HG02571 (cell line): ENCODE measurements around the gene TMEM203.

Experiments used
- ATAC-seq: cut with Tn5 transposase; IDR thresholded peaks from one replicate; pipeline ENCODE4 v1.9.1; 2021; ENCODE audit warnings: mild to moderate bottlenecking, moderate library complexity; ENCODE audit not compliant: unreplicated experiment

TMEM203 gene

GRCh38 chr9:137230705-137231371 lies 25.4 kb upstream of the TMEM203 start, which contains the start of gene SLC34A3:
SLC34A3 (plus strand) TSS chr9:137230901; CDS start chr9:137231703, 802 bp downstream.
- ATAC-seq, result no peak

GRCh38 chr9:137229903-137230704 lies 24.7 kb upstream of the TMEM203 start:
- ATAC-seq, result no peak

DNA sequence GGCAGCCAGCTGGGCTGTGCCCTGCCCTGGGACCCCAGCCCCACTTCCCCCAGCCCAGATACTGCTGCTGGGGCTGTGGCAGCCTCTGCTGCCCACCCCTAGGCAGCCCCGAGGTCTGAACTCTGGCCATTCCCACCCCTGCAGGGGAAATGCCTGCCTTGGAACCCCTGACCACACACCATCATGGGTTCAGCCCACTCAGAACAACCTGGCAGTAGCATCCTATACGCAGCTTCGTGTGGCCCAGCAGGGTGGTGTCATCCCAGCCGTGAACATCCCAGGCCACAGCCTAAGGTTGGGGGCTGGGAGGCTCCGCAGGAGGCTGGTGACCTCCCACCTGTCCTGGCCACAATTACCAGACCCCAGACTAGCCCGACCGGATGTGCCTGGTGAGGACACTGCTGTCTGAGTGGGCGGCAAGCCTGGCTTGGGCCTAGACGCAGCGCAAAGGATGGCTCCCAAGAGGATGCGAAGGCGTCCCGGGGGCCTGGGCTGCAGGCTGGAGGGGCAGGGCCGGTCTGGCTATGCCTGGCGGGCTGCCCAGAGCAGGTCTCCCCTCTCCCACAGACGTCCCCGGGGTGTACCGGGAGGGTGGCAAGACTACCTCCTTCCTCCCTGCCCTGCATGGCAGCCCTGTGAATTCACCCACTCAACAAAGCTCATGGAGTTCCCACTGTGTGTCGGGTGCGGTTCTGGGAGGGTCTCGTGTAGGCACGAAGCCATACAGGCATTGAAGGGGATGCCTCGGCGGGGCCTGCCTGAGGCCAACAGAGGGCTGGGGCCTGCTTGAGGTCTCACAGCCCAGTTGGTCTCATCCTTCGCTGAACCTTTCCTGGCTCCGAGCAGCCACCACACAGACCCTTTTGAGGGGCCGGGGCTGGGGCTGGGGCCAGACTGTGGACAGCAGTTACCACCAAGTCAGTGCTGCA lies 23.8 kb upstream of the TMEM203 start:
- ATAC-seq, result no peak

DNA sequence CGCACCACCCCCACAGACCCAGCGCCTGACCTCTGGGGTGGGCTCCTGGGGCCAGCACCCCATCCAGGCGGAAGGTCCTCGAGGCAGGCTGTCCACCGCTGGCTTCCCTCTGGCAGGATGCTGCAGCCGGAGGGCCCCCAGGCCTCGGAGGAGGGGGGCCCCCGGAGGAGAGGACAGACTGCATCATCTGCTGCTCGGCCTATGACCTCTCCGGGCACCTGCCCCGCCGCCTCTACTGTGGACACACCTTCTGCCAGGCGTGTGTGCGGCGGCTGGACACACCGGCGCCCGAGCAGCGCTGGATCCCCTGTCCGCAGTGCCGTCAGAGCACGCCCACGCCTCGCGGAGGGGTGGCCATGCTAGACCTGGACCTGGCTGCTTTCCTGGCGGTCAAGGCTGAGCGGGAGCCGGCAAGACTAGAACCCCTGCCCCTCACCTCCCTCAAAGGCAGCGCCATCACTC lies 23.1 kb upstream of the TMEM203 start:
- ATAC-seq, result no peak

DNA sequence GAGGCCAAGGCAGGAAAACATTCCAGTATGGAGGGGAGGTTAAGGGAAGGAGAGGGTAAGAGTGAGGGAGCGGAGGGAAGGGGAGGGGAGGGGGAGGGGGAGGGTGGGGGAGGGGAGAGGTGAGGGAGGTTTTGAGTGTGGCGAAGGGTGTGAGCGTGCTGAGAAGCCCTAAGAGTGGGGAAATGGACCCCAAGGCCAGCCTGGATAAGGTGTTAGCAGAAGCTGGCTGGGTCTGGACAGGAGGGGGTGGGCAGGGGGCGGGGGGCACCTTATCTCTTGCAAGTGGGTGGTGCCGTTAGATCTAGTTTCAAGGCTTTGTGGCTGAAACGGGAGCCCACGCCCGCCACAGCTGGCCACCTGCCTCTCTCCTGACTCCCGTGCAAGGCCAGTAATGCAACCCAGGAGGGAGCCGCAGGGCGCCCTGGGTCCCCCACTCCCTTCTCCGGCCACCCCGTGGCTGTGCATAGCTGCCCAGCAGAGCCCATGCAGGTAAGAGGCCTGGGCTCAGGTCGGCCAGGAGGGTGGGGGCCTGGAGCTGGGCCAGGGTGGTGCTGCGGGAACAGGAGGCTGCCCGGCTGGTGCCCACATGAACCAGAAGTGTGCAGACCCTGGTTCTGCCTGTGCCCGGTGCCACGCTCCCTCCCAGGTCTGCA lies 22.5 kb upstream of the TMEM203 start:
- ATAC-seq, result no peak

DNA sequence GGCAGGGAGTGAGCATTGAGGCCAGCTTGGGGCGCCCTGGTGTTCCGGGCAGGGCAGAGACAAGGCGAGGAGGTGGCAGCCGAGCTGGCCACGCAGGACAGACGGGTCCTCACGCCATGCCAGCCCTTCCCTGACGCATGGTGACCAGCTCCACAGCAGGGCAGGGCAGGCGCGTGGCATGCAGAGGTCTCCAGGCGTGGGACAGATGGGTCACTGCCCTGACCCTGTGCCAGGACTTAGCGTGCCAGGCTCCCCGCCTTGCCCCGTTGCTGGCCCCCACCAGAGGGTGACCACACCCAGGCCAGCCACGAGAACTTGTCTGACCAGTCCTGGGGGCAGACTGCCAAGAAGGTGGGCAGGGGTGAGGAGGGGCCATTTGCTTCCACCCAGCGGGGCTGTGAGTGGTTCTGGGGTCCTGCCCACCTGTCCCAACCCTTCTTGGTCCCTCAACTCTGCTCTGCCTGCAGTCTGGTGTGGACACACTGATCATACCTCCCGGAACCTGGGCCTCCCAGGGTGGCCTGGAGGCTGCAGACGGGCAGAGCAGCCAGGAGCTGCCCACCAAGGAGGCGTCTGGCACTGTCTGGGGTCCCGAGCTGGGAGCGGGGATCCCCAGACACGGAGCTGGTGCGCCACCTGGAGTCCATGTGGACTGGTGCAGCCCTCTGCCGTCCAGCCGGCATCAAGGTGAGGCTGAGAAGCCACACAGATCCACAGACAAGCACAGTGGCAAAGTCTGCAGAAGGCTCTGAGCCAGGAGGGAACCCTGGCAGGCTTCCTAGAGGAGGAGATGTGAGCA lies 21.8 kb upstream of the TMEM203 start, which contains the start of gene RNF224:
Gene RNF224, plus strand, starts transcription at position 449 of the 799 bp plus-strand sequence. CDS start 834 bp downstream, outside the sequence.
- ATAC-seq, result no peak

- ATAC-seq, result no peak
Observed at GRCh38 chr9:137226338-137227053, 21.0 kb upstream of the TMEM203 start.

DNA sequence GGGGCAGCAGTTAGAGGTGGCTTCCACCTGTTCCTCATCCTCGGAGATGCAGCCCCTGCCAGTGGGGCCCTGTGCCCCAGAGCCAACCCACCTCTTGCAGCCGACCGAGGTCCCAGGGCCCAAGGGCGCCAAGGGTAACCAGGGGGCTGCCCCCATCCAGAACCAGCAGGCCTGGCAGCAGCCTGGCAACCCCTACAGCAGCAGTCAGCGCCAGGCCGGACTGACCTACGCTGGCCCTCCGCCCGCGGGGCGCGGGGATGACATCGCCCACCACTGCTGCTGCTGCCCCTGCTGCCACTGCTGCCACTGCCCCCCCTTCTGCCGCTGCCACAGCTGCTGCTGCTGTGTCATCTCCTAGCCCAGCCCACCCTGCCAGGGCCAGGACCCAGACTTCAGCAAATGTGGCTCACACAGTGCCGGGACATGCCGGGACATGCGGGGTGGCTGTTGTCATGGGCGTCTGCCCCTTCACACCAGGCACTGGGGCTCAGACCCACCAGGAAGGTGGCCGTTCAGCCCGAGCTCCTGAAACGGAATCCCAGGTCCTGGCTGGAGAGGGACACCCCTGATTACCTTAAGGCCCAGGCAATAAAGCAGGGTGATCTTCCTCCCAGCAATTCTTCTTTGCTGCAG lies 20.4 kb upstream of the TMEM203 start:
- no peak for ATAC-seq

GRCh38 chr9:137224830-137225694 lies 19.6 kb upstream of the TMEM203 start, which contains the start of gene CYSRT1:
CYSRT1 (plus strand) TSS chr9:137225174; CDS start chr9:137225622, 448 bp downstream.
- no peak for ATAC-seq

GRCh38 chr9:137223078-137223970 lies 17.9 kb upstream of the TMEM203 start:
- peak; percentile 60 for ATAC-seq

DNA sequence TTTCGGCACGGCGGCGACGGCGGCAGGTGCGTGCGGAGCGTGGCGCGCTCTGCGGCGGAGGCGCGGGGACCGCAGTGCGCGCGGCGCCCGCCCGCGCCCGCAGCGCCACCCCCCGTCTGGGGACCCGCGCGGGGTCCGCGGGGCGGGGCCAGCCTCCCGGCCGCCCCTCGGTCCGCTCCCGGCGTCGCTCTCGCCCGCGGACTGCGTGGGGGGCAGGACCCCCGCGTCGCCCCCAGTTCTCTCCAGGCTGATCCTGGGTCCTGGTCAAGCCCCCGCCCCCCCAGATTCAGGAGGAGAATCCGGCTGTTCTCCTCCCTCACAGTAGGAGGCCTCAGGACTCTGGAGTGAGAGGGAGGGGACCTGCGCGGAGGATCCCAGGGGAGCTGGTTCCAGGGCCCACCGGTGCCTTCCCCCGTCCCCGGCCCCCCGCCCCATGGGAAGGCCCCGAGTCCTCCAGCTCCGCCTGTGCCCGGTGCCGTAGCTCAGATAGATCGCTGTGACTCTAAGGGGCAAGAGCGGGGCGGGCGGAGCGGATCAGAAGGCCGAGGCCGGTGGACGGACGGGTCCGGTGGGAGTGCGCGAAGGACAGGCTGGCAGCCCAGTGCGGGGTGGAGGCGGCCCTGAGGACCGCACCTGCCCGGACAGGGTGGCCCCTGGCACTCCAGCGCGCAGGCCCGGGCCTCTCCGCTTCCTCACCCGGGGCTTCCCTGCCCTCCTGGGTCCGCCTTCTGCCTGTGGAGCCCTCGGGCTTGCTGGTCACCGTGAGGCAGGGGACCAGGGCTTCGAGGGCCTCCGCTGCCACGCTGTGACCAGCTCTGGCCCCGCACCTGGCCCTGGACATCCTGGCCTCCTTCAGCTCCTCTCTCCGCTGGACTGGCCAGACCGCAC lies 17.0 kb upstream of the TMEM203 start, which contains the start of gene RNF208:
Gene RNF208, minus strand, starts transcription at position 51 of the 888 bp plus-strand sequence. CDS start 1,028 bp downstream, outside the sequence.
- peak; percentile 1 for ATAC-seq

DNA sequence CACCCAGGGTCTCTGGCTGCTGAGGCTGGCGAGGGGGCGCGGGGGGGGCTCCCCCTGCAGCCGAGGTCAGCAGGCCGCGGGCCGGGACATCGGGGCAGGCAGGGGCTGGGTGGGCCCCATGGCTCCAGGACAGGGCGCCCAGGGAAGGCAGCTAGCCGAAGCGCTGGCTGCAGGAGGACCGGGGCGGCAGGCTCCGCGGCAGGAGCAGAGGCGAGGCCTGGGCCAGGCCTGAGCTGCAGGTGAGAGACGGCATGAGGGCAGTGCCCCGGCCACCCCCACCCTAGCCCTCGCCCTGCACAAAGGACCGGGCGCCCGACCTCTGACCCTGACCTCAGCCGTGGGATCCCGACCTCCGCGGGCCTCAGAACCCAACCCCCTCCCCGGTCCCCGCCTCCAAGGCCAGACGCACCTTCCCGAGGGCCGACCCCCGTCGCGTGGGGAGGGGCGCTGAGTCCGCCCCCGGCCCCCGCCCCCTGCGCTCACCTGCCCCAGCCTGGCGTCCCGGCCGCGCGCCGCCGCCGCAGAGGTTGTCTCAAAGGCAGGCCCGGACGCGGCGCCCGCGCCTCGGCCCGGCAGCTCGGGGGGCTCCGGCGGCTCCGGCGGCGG lies 16.2 kb upstream of the TMEM203 start:
- no peak for ATAC-seq

DNA sequence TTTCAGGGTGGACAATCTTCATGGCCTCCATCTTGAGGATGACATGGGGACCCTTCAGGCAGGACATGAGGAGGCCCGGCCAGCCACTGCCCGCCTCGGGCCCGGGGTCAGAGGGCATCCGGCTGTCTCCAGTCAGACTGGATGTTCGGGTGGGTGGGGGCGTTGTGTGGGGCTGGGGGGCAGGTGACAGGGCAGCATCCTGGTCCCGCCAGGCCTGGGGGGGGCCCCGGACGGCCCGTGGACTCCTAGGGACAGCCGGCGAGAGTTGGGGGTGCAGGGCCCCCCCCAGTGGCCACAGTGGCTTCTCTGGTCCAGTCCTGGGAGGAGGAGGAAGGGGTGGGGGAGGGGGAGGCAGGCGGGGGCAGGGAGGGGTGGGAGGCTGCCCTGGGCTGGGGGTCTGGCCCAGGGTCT lies 15.7 kb upstream of the TMEM203 start:
- ATAC-seq, result no peak

DNA sequence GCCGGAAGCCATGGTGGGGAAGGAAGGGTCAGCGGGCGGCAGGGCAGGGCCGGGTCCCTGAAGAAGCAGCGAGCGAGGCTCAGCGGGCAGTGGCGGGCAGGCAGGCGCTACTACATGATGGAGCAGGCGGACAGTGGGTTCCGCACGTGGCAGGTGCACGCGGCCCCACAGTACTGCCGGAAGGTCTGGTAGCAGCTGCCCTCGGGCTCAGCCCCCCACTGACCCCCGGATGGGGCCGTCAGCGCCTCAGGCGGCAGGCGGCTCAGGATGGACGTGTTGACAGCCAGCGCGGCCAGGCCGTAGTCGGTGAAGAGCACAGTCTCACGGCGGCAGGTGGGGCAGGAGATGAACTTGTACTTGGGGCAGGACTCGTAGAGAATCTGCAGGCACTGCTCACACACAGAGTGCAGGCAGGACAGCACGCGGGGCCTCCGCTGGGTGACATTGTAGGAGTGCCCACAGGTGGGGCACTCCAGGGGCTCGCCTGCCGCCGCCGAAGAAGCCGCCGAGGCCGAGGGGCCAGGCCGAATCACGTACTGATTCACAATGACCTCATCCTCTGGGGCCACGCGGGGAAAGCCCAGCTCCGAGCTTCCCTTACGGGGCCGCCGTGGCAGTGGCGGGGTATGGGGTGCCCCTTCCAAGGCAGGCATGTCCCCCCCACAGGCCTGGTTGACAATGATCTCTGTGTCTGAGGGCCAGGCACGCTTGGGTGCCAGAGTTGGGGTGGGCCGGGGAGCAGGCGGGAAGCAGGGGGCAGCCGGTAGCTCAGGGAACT lies 15.1 kb upstream of the TMEM203 start:
- no peak for ATAC-seq
